ENCODE data around the gene CPD.
"Not testable (repeated sequence)": the region's sequence is repeated elsewhere in the genome, so short reads cannot be mapped to it uniquely, and the experiment has no call there.

The CPD gene

DNA sequence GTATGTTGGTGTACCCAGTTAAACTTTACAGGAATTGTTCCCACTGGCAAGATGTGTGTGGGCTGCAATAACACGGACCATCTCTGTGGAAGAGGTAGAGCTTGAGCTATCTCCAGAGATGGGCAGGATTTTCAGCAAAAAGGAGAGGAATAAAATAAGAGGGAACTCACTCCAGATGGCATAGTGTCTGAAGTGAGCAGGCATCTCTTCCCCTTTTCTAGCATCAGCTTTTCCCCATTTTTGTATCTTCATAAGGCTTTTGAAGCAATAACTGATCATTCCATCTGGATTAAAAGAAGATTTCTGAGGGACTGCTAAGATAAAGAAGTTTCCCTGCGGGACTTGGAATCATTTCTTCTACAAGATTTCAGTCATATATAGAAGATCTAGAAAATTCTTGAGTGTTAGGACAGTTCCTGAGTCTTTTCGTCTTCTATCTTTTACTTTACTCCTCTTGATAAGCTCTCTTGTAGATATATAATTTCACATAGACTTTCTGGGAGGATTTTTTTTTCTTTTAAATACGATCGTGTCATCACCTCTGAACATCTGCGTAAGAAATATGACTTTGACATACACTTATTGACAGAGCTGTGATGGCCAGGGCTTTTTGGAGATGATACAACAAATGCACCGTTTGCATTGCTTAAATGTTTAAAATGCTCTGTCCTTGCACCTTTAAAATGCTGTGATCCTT, 2.1 kb downstream of the CPD start:
- in situ Hi-C loops (cut with MboI; ENCODE audit: low sequenced_read_pairs): no loop called here

DNA sequence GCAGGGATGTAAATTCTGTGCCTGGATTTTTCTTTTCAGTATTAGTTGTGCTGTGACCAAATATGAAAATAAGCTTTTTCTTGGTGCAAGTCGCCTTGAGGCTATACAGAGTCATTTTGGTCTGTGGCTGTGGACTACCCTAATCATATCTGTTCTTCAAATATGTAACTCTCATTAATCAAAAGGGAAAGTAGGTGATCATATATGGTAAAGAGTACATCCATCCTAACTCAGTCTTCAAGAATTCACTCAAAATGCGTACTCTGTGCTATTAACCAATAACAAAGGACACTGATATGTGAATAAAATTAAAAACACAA, 2.6 kb downstream of the CPD start:
- in situ Hi-C loops (cut with MboI; ENCODE audit: low sequenced_read_pairs): no loop called here

DNA sequence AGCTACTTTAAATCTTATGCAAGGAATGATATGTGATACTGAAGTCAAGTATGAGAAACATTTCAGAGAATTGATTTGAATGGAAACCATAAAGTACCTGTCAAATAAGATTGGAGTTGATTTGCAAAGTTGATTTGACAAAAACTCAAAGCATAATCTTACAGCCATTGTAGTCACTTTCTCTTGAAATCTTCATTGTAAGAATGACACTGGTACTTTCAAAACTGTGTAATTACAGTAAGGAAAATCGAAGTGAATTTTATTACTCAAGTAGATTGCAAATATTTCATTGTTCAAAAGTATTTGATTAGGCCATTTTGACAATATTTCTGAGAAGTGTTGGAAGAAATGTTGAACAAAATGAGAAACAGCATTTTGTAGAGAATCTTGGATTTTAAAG, 3.6 kb downstream of the CPD start:
- in situ Hi-C loops (cut with MboI; ENCODE audit: low sequenced_read_pairs): no loop called here

DNA sequence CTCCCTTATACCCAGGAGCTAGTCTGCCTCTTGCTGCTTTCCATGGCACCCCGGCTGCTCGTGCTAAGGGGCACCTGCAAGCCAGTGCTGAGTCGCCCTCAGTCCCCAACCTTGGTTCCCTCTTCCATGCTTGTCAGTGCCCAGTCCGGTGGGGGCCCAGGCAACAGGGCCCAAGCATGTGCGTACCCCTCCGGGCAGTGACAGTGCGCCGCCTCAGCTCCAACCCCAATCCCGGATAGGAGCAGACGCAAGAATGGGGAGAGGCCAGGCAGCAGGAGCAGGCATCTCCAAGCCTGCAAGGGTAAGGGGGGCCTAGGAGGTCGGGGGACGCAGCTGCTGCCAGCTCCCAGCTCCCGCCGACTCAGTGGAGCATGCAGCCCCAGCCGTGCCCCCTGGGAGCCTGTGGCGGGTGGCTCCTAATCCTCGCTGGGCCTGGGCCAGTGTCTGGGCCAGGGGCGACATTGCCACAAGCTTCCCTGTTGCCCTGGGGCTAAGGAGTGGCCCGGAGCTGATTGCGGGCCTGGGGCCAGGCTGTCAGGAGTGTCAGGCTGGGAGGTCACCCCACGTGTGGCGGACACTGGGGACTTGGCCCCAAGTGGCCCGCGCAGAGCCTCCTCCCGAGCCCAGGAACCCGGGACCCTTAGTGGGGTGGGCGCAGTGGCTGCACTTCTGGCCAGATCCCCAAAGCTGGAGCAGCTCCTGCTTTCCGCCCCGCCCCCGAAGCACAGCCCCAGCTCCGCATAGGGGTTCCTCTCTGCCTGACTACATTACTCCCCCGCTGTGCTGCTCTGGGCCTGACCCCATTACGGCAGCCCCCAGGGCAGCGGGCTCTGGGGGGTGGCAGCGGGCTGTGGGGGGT, 9.8 kb downstream of the CPD start:
- in situ Hi-C loops (cut with MboI; ENCODE audit: low sequenced_read_pairs): no loop called here

DNA sequence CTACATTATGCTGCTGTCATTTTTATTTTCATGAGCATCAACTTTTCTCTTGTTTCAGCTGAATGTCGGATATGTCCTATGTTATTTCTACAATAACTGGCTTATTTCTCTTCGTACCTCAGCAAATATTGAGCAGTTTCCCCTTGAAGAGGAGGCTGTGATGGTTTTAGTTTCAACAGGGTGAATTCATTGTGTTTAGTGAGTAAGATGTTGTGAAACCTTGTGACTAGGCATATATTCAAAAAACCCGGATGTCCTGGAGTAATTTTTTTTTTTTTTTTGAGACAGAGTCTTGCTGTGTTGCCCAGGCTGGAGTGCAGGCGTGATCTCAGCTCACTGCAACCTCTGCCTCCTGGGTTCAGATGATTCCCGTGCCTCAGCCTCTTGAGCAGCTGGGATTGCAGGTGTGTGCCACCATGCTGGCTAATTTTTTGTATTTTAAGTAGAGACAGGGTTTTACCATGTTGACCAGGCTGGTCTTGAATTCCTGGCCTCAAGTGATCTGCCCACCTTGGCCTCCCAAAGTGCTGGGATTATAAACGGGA, 11.1 kb downstream of the CPD start:
- in situ Hi-C loops (cut with MboI; ENCODE audit: low sequenced_read_pairs): no loop called here

DNA sequence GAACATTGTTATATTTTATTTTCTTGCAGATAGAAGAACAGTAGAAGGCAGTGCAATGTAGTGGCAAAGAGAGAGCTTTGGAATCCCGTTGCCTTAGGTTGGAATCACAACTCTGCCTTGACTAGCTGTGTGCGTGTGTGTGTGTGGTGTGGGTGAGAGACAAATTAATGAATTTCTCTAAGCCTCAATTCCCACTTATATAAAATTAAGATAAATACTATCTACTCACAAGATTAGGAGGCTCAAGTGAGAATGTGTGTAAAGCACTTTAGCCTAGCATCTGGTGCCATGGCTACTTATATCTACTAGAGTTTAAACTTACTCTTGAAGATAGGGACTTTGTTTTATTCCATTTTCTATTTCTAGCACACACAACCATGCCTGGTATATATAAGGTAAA, 12.8 kb downstream of the CPD start:
- in situ Hi-C loops (cut with MboI; ENCODE audit: low sequenced_read_pairs): no loop called here

DNA sequence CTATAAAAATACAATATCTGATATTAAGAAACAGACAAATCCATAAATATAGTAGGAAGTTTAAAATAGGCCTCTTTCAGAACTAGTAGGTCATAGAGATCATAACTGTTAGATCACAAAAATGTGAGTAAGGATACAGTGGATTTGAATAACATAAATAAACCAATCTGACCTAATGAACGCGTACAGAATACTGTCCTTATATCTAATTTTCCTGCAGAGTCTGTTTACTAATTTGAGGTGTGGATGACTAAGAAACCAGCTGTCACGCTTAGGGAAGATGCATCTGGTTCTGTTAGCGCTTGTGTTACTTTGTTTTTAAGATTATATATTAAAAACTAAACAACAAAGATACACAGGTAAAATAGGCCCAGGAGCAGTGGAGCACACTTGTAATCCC, 14.8 kb downstream of the CPD start:
- in situ Hi-C loops (cut with MboI; ENCODE audit: low sequenced_read_pairs): no loop called here

DNA sequence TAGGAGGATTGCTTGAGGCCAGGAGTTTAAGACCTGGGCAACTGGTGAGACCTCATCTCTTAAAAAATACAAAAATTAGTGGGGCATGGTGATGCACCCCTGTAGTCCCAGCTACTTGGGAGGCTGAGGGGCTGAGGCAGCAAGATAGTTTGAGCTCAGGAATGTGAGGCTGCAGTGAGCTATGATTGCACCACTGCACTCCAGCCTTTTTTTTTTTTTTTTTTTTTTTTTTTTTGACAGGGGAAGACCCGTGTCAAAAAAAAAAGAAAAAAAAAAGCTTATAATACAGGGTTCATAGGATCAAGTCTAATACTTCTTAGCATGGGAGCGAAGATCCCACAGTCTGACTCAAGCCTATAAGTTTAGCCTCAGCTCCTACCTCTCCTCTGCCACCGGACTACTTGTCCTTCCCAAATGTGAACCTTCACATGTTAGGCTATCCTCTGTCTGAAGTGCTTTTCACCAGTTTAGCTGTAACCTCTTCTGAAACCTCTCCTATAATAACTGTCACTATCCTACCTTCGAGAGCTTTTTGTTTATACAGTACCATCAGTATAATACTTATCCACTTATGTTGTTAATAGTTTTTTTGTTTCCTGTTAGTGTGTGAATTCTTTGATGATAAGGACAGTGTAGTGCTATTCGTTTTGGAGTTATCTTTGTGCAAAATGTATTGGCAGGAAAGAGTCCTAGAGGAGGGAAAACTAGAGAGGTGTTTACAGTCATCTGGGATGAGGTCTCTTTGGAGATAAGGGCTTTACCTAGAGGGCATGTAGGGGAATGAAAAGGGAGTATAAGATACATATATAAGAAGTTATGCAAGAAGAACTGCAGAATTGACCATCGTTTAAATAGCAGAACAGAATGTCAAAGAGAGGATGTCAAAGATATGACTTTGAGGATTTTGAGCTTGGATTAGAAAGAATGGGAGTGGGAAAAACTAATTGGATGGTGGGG, 15.5 kb downstream of the CPD start:
- in situ Hi-C loops (cut with MboI; ENCODE audit: low sequenced_read_pairs): no loop called here

DNA sequence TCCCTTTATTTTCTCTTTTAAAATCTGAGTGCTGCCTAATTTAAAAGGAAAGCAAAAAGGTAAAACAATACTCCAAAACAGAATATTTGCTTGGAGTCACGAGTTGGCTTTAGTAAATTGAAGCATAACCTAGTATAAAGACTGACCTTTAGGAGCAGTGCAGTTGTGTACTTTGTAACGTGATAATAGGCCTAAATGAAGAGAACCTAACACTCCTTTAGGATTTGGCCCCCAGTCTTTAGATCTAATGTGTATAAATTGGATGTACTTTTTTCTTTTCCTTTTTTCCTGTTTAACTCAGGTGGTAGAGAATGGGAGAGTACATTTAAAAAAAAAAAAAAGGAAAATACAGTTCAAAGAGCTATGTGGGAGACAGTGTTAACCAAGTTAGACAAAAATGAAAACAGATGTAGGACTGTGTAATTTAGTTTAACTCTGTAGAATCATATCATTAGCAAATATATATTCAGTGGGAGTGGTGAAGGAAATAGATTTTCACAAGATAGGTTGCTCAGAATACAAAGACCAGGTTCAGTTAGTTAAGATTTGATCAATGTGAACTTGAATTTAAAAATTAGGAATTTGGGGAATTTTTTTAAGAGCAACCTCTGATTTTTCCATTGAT, 16.8 kb downstream of the CPD start:
- in situ Hi-C loops (cut with MboI; ENCODE audit: low sequenced_read_pairs): no loop called here

DNA sequence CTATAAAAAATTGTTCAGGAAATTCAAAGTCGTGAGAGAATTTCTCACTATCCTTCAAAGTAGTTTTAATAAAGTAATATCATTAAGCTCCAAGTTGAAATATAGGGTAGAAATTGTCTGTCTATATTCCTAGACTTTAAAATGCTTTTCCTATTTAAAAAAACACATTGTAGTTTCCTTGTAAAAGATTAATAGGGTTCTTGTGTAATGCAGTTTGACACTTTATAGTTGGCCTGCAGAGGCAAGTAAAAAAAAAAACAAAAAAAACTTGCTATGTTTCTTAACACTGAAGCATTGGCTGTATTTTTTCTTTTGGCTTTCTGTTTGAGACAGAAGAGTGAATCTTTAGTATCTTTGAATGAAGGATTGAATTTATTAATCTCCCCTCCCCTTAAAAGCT, 17.4 kb downstream of the CPD start:
- in situ Hi-C loops (cut with MboI; ENCODE audit: low sequenced_read_pairs): no loop called here

DNA sequence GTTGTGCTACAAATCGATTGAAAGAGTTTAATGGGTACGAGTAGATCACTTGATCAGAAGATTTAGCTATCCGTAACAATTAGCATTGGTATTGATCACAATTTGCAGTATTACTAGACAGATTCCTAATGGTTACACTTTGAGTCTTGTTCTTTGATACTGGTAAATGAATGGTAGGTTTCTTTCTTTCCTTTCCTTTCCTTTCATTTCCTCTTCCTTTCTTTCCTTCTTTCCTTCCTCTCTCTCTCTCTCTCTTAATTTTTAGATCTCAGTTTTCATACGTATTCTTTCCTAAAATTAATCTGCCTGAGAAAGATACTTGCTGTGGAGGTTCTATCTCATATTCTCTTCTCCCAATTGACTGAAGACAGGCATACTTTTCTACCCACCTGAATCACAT, 17.9 kb downstream of the CPD start:
- in situ Hi-C loops (cut with MboI; ENCODE audit: low sequenced_read_pairs): no loop called here

DNA sequence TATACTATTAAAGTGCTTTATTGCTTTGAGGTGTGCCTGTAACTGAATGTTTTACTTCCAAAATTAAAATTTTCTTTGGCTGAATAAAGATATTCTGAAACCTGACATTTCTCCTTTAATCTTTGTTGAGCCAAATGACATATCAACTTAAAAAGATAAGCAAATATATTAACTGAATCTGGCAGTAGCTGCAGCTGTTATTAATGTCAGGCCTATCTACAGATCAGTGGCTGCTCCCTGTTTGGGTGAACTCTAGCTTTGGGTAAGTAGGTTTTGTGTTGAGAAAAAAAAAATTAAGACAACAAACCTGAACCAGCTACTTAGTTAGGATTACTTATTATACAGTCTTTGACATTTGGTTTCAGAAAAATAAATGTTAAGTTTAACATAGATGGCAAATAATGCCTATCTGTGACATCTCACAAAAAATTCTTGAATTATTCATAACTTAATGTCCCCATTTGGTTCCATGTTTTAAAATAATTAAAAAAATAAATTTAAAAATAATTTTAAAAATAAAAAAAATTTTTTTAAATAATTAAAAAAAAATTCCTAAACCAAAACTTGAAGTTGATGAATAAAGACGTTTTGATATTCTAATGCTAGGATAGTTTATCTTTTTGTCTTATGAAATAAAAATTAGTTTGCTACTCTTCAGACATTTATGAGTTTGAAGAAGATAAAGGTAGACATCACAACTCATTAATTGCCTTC, 19.8 kb downstream of the CPD start:
- in situ Hi-C loops (cut with MboI; ENCODE audit: low sequenced_read_pairs): no loop called here

DNA sequence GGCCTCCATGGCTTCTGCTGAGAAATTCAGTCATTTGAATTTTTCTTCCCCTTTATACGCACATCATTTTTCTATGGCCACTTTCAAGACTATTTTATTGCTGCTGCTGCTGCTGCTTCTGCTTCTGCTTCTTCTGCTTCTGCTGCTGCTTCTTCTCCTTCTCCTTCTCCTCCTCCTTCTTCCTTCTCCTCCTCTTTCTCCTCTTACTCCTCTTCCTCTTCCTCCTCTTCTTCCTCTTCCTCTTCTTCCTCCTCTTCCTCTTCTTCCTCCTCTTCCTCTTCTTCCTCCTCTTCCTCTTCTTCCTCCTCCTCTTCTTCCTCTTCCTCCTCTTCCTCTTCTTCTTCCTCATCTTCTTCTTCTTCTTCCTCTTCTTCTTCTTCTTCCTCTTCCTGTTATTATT, 22.4 kb downstream of the CPD start:
- in situ Hi-C loops (cut with MboI; ENCODE audit: low sequenced_read_pairs): no loop called here

DNA sequence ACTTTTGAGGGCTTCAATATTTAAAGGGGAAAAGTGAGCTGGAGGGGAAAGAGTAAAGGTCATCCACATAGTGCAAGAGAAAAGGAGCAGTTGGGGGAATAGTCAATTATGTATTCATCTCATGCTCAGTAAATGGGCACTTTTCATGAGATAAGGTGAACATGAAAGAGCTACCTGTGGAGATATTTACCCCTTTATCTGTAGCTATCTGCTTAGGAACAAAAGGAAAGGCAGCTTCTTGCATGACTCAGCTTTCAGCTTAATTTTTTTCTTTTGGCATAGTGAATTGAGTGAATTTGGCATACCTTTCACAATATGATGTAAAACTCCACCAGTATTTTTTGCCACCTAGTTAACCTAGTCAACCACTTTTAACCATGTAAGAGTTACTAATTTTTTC, 26.4 kb downstream of the CPD start:
- in situ Hi-C loops (cut with MboI; ENCODE audit: low sequenced_read_pairs): no loop called here

DNA sequence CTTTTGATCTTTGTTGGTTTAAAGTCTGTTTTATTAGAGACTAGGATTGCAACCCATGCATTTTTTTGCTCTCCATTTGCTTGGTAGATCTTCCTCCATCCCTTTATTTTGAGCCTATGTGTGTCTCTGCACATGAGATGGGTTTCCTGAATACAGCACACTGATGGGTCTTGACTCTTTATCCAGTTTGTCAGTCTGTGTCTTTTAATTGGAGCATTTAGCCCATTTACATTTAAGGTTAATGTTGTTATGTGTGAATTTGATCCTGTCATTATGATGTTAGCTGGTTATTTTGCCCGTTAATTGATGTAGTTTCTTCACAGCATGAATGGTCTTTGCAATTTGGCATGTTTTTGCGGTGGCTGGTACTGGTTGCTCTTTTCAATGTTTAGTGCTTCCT, 31.9 kb downstream of the CPD start:
- in situ Hi-C loops (cut with MboI; ENCODE audit: low sequenced_read_pairs): not testable (repeated sequence)

DNA sequence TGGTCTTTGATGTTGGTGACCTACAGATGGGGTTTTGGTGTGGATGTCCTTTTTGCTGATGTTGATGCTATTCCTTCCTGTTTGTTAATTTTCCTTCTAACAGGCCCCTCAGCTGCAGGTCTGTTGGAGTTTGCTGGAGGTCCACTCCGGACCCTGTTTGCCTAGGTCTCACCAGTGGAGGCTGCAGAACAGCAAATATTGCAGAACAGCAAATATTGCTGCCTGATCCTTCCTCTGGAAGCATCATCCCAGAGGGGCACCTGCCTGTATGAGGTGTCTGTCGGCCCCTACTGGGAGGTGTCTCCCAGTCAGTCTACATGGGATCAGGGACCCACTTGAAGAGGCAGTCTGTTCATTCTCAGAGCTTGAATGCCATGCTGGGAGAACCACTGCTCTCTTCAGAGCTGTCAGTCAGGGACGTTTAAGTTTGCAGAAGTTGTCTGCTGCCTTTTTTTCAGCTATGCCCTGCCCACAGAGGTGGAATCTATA, 33.3 kb downstream of the CPD start:
- in situ Hi-C loops (cut with MboI; ENCODE audit: low sequenced_read_pairs): not testable (repeated sequence)

DNA sequence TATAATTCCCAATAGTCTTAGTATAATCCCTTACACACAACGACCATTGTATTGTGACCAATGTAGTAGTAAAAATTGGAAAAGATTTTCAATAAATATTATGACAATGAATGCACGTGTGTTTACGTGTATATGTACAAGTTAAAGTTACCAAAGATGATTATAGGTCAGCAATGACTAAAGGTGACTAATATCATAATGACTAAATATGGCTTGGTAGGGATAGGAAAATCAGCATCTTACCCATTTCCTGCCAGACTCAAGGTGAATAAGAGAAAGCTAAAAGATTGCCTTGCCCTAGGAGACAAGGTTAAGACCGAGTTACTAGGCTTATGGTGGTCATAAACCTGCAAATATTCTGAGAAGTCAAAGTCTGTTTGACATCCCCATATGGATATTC, 34.4 kb downstream of the CPD start:
- in situ Hi-C loops (cut with MboI; ENCODE audit: low sequenced_read_pairs): no loop called here

DNA sequence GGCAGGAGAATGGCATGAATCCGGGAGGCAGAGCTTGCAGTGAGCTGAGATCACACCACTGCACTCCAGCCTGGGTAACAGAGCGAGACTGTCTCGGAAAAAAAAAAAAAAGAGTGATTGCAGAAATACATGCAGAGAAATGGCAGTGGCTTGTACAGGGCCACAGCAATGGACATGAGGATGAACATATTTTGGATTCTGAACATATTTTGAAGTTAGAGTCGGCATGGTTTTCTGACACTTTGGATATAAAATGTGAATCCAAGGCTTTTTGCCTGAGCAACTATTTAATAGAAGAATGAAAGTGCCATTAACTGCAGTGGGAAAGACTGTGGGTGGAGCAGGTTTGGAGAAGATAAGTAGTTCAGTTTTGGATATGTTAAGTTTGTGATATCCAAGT, 35.8 kb downstream of the CPD start:
- in situ Hi-C loops (cut with MboI; ENCODE audit: low sequenced_read_pairs): no loop called here

DNA sequence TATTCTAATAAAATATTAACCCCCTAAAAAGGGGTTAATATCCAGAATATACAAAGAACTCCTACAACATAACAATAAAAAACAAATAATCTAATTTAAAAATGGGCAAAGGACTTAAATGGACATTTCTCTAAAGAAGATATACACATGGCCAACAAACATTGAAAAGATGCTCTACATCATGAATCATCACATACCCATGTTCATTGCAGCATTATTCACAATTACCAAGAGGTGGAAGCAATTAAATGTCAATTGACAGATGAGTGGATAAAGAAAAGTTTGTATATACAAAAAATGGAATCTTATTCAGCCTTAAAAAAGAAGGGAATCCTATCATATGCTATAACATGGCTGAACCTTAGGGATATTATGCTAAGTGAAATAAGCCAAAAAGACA, 36.8 kb downstream of the CPD start:
- in situ Hi-C loops (cut with MboI; ENCODE audit: low sequenced_read_pairs): no loop called here

DNA sequence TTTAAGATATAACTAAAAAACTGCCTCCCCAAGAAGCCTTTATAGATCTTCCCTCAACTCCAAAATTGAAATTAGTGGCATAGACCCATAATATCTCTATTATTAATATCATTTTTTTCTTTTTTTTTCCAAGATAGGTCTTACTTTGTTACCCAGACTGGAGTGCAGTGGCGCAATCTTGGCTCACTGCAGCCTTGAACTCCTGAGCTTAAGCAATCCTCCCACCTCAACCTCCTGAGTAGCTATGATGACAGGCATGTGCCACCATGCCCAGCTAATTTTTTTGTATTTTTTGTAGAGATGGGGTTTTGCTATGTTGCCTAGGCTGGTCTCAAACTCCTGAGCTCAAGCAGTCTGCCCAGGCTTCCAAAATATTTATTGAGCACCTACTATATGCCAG, 39.3 kb downstream of the CPD start:
- in situ Hi-C loops (cut with MboI; ENCODE audit: low sequenced_read_pairs): not testable (repeated sequence)
